Hepatocyte (in vitro differentiated cells): Measurements from ENCODE around the gene ETV5. TPM values are rescaled to one million over a fixed set of nuclear protein-coding genes. Genes with fewer than 3 reads are reported as not detected.

Experiments
- DNase-seq: peaks from one replicate; pipeline ENCODE4 v3.0.0-alpha.2; 2016; ENCODE audit warnings: low spot score
- H2AFZ ChIP-seq: fragments of 200-600 bp; sonication (generic); 2 replicates; pipeline ENCODE4 v1.6.0; 2016; ENCODE audit warnings: antibody characterized with exemption, mild to moderate bottlenecking
- H3K27ac ChIP-seq: fragments of 200-600 bp; sonication (generic); 2 replicates; pipeline ENCODE4 v1.5.1; 2016; ENCODE audit warnings: mild to moderate bottlenecking
- H3K27me3 ChIP-seq: fragments of 200-600 bp; sonication (generic); 2 replicates; pipeline ENCODE4 v1.6.1; 2016
- H3K36me3 ChIP-seq: fragments of 200-600 bp; sonication (generic); replicated peaks from 2 replicates; pipeline ENCODE4 v1.5.1; 2016; ENCODE audit warnings: low read depth; ENCODE audit not compliant: insufficient read depth
- H3K4me1 ChIP-seq: fragments of 200-600 bp; sonication (generic); 2 replicates; pipeline ENCODE4 v1.5.1; 2016; ENCODE audit warnings: mild to moderate bottlenecking, moderate library complexity; ENCODE audit not compliant: insufficient read depth
- H3K4me2 ChIP-seq: fragments of 200-600 bp; sonication (generic); 2 replicates; pipeline ENCODE4 v1.6.0; 2016
- H3K4me3 ChIP-seq: fragments of 200-600 bp; sonication (generic); 2 replicates; pipeline ENCODE4 v1.5.1; 2016; ENCODE audit warnings: mild to moderate bottlenecking
- H3K79me2 ChIP-seq: fragments of 200-600 bp; sonication (generic); 2 replicates; pipeline ENCODE4 v1.6.0; 2017; ENCODE audit warnings: mild to moderate bottlenecking
- H3K9me2 ChIP-seq: fragments of 200-600 bp; sonication (generic); replicated peaks from 2 replicates; pipeline ENCODE4 v1.6.0; 2017; ENCODE audit warnings: mild to moderate bottlenecking; ENCODE audit not compliant: insufficient read depth
- H3K9me3 ChIP-seq: fragments of 200-600 bp; sonication (generic); 2 replicates; pipeline ENCODE4 v1.5.1; 2016; ENCODE audit warnings: low read depth, mild to moderate bottlenecking
- H4K20me1 ChIP-seq: fragments of 200-600 bp; sonication (generic); 2 replicates; pipeline ENCODE4 v1.6.0; 2016; ENCODE audit warnings: mild to moderate bottlenecking; ENCODE audit not compliant: insufficient read depth, poor library complexity, severe bottlenecking
- EZH2 ChIP-seq: fragments of 200-600 bp; sonication (generic); IDR thresholded peaks from 2 replicates; pipeline ENCODE4 v1.6.1; 2016; ENCODE audit warnings: antibody characterized with exemption, mild to moderate bottlenecking, borderline replicate concordance
- EZH2phosphoT487 ChIP-seq: fragments of 200-600 bp; sonication (generic); IDR thresholded peaks from one replicate; pipeline ENCODE4 v1.6.1; 2018; ENCODE audit warnings: antibody characterized with exemption, mild to moderate bottlenecking, low read depth, moderate library complexity; ENCODE audit not compliant: unreplicated experiment, severe bottlenecking
- WGBS: methylation state at CpG from one replicate; pipeline ENCODE4 v1.1.6; 2016; ENCODE audit warnings: low lambda C conversion rate; ENCODE audit errors: missing lambda C conversion rate; 5-methylcytosine and 5-hydroxymethylcytosine counted together
- polyA plus RNA-seq: library from polyadenylated mRNA; unstranded; fragments of >200 nt; fragmentation: Nextera tagmentation; extraction: Ambion mirVana; gene quantifications from 2 replicates; pipeline ENCODE4 v1.2.1, GENCODE V29; 2016
- small RNA-seq: library from RNA; depleted of rRNA; stranded (forward); fragments of <200 nt; gene quantifications from one replicate; pipeline ENCODE3, GENCODE V24; 2014
- total RNA-seq: library from RNA; depleted of rRNA; stranded (reverse); fragments of >200 nt; gene quantifications from 2 replicates; pipeline ENCODE4 v1.2.3, GENCODE V29; 2014
- TF ChIP-seq, protein P1 (sequence below): fragments of 200-600 bp; sonication (generic); IDR thresholded peaks from 2 replicates; pipeline ENCODE4 v1.5.1; 2016; ENCODE audit warnings: antibody characterized with exemption, mild to moderate bottlenecking; ENCODE audit not compliant: poor library complexity

Gene ETV5
- total and polyA plus RNA-seq, 2 experiments from 2014 or later: 12.2 to 15.0 TPM

DNA sequence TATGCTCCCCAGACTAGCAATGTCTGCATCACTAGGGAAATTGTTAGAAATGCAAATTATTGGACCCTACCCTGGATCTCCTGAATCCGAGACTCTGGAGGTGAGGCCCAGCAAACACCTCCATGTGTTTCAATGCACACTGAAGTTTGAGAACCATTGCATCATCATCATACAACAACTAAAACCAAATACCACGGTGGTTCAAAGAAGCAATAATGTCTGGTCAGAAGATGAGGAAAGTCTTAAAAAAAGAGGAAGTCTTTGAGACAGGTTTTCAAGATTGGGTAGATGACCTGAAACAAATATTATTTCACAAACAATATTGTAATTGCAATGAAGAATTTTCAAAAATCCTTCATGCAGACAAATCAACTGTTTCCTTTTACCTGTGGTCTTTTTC is 110.8 kb downstream of the ETV5 start:
- no peaks in the 10 kb centered on the region for H3K79me2 ChIP-seq
- H3K4me2 ChIP-seq: no peak overlapping the region
- TF ChIP-seq, protein P1, sequence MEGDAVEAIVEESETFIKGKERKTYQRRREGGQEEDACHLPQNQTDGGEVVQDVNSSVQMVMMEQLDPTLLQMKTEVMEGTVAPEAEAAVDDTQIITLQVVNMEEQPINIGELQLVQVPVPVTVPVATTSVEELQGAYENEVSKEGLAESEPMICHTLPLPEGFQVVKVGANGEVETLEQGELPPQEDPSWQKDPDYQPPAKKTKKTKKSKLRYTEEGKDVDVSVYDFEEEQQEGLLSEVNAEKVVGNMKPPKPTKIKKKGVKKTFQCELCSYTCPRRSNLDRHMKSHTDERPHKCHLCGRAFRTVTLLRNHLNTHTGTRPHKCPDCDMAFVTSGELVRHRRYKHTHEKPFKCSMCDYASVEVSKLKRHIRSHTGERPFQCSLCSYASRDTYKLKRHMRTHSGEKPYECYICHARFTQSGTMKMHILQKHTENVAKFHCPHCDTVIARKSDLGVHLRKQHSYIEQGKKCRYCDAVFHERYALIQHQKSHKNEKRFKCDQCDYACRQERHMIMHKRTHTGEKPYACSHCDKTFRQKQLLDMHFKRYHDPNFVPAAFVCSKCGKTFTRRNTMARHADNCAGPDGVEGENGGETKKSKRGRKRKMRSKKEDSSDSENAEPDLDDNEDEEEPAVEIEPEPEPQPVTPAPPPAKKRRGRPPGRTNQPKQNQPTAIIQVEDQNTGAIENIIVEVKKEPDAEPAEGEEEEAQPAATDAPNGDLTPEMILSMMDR: no peak
- TF ChIP-seq EZH2 (no peak), EZH2phosphoT487 (no peak)
- H3K27me3 ChIP-seq: no peaks in the 10 kb centered on the region
- no peak overlapping the region for H2AFZ ChIP-seq
- no peak overlapping the region for H3K4me3 ChIP-seq
- H3K9me2 ChIP-seq: no peaks in the 10 kb centered on the region
- DNase-seq: no peak
- no peaks in the 10 kb centered on the region for H3K36me3 ChIP-seq
- no peaks in the 10 kb centered on the region for H4K20me1 ChIP-seq
- 73% methylated on average over 2 of the region's 2 CpGs for WGBS
- H3K27ac ChIP-seq: no peak overlapping the region
- no peaks in the 10 kb centered on the region for H3K9me3 ChIP-seq
- H3K4me1 ChIP-seq: no peaks in the 10 kb centered on the region

DNA sequence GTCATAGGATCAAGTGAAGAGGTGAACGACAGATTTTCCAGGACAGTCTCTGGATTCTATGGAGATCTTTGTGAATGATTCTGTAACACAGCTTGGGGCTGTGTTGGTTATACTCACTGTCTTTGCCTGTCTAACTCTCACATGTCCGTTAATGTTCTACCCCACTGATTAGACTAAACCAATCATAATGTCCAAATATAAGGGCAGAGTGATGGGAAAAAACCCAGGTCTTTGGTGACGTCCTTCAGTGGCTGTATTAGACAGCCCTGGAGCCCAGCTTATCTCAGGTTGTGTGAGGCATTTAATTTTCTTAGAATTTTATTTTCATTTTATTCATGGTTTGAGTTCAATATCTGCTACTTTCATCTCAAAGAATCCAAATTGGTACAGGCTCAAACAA is 111.8 kb downstream of the ETV5 start:
- no peaks in the 10 kb centered on the region for H3K27me3 ChIP-seq

More for the DNA sequence above, 111.8 kb downstream of the ETV5 start:
- WGBS: 78% methylated on average over 3 of the region's 3 CpGs
- DNase-seq: no peak
- H2AFZ ChIP-seq: no peak overlapping the region
- no peak overlapping the region for H3K27ac ChIP-seq
- H3K4me2 ChIP-seq: no peak overlapping the region
- H4K20me1 ChIP-seq: no peaks in the 10 kb centered on the region
- no peaks in the 10 kb centered on the region for H3K36me3 ChIP-seq
- H3K9me2 ChIP-seq: no peaks in the 10 kb centered on the region
- TF ChIP-seq, protein P1: no peak
- TF ChIP-seq EZH2 (no peak), EZH2phosphoT487 (no peak)
- H3K4me1 ChIP-seq: no peaks in the 10 kb centered on the region
- H3K9me3 ChIP-seq: no peaks in the 10 kb centered on the region
- no peaks in the 10 kb centered on the region for H3K79me2 ChIP-seq
- no peak overlapping the region for H3K4me3 ChIP-seq

Small RNA genes within 50 kb of the gene (small RNA-seq; reads per million reads assigned to genes)
- not detected for gene RF00017

Other genes starting within 250 kb of the ETV5 start
- gene TRA2B, start 171.1 kb downstream of the ETV5 start, total RNA-seq: 129 and 135 TPM in 2 replicates
- gene TRA2B, start 171.1 kb downstream of the ETV5 start, polyA plus RNA-seq: 93.6 and 113 TPM in 2 replicates